KG1 (cell line): ENCODE results near the gene CAST.
"Not testable (repeated sequence)": the region's sequence is repeated elsewhere in the genome, so short reads cannot be mapped to it uniquely, and the experiment has no call there.

Source experiments
- DNase-seq: peaks from one replicate; lab custom pipeline; 2025; lab: John Stamatoyannopoulos, UW

Gene CAST

GRCh38 chr5:96780626-96781025, 118.5 kb downstream of the CAST start:
- no peak for DNase-seq

- DNase-seq: no peak
Observed at GRCh38 chr5:96781031-96781971, 119.1 kb downstream of the CAST start.

- DNase-seq: no peak
Observed at GRCh38 chr5:96783326-96783725, 121.2 kb downstream of the CAST start.

- DNase-seq: no peak
Observed at GRCh38 chr5:96785326-96786109, 123.3 kb downstream of the CAST start.

GRCh38 chr5:96788112-96788749, 126.1 kb downstream of the CAST start:
- no peak for DNase-seq

- no peak for DNase-seq
Observed at GRCh38 chr5:96789794-96790330, 127.7 kb downstream of the CAST start.

GRCh38 chr5:96790961-96791504, 128.9 kb downstream of the CAST start:
- DNase-seq: no peak

GRCh38 chr5:96794757-96795156, 132.6 kb downstream of the CAST start:
- DNase-seq: no peak

DNA sequence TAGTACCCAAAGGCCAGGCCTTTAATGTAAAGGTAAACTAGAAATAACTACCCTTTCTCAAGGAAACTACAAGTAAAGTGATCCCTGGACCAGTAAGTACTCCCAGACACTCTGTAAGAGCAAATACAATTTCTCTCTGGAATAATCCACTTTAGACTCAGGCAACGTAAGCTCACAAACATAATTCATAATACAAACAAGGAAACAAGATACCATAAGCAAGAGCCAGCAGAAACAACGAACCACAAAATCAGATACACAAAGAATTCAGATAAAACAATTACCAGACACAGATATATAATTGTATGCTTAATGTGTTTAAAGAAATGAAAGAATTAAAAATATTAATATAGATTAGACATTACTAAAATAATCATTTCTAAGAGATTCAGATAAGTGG, 133.4 kb downstream of the CAST start:
- DNase-seq: no peak

DNA sequence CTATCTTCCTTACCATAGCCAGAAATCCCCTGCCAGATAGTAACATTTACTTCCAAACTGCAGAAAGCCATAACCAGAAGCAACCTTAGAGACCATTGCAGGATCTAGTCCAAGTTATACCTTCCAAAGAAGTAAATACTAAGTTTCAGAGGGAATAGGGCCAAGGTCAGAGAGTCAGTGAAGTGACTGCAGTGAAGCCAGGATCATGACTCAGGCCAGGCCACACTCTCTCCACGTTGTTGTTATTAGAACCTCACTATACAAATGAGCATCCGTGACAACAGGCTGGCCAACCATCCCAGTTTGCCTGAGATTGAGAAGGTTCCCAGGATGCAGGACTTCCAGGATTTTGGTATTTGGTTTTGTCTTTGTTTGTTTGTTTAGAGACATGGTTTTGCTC, 134.3 kb downstream of the CAST start:
- DNase-seq: no peak

DNA sequence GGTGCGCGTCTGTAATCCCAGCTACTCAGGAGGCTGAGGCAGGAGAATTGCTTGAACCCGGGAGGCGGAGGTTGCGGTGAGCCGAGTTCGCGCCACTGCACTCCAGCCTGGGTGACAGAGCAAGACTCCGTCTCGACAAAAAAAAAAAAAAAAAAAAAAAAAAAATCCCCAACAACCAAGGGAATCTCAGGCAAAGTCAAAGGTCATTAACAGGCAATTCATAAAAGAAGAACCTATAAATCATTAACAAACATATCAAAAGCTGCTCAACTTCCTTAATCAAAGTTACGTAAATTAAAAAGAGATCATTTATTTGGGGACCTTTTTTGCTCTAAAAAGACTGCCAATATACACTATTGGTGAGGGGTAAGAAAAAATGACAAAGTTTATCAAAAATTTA, 139.5 kb downstream of the CAST start:
- not testable (repeated sequence) for DNase-seq

DNA sequence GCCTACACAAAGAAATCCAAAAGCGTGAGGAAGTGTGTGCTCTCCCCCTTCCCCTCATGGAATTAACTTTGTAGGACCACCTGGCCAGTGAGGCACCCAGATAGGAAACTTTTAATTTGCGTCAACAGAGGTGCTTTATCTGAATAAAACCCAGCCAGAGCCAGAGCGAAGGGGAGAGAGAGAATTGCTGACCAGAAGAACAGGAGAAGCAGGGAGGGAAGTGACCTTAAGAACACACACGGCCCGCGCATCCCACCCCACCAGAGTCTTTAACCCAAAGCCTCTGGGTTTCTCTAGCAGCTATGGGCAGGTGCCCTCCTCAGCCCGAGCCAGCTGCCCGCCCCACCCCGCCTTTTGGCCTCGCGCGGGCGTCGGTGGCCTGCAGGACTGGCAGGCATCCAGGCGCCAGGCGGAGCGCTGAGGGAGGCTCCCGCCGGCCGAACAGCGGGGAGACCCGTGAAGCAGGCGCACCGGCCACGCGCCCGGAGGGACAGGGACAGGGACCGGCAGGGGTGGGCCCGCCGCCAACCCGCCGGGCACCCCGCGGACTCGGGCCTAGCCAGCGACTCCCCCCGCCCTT, 145.0 kb downstream of the CAST start:
- DNase-seq: no peak

DNA sequence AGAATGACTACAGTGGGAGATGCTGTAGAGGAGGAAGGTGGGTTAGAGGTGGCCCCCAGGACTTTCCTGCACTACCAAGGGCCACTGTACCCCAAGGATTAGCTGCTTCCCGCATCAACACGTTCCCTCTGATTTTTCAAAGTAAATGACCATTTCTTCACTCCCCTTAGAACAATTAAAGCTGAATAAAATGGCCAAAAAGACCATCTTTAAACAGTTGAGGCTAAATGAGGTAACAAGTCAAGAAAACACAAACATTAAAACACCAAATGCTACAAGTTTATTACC, 146.3 kb downstream of the CAST start:
- no peak for DNase-seq

GRCh38 chr5:96808868-96809558, 146.8 kb downstream of the CAST start:
- DNase-seq: no peak

GRCh38 chr5:96809921-96810320, 147.7 kb downstream of the CAST start:
- no peak for DNase-seq

- DNase-seq: no peak
Observed at GRCh38 chr5:96812851-96813250, 150.7 kb downstream of the CAST start.

GRCh38 chr5:96814041-96814440, 151.9 kb downstream of the CAST start:
- DNase-seq: no peak

DNA sequence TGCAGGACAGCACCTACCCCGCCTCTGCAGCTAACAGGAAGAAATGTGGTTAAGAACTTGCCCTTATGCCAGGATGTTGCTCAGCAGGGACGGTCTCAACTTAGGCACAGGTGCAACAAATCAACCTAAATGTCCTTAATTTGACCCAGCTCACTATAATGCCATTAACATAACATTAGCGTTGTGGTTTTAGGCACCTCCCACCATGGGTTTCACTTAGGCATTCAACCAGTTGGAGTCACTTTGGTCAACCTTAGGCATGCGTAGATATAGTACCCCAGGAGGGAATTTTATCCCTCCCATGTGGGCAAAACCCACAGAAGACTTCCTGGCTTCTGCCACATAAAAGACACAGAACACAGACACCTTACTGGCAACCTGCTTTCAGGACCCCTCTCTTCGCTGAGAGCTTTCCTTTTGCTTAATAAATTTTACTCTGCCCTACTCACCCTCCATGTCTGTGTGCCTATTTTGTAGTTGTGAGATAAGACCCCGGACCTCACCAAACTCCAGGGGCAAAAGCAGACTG, 154.3 kb downstream of the CAST start:
- DNase-seq: peak; percentile 38

GRCh38 chr5:96816991-96817390, 154.8 kb downstream of the CAST start:
- DNase-seq: no peak

- no peak for DNase-seq
Observed at GRCh38 chr5:96817506-96817905, 155.3 kb downstream of the CAST start.
